Adipose tissue (tissue), 3 donors: ENCODE data around the gene GARIN5A. TPM values are rescaled to one million over a fixed set of nuclear protein-coding genes. Genes with fewer than 3 reads are reported as not detected.
A peak's percentile ranks its signal among the peaks of the same experiment; 100 is the strongest.

Experiments used
- H3K27ac ChIP-seq: one replicate; pipeline ENCODE4 v1.5.1; 2013; ENCODE audit warnings: low read depth, low read length
- WGBS, 3 donors: extraction: QIAGEN DNeasy Blood & Tissue Kit; methylation state at CpG; one replicate each; pipeline ENCODE4 v1.1.7; 2013; 5-methylcytosine and 5-hydroxymethylcytosine counted together
- polyA plus RNA-seq, 3 donors: library from polyadenylated mRNA; stranded (reverse); fragments of 200-250 nt; gene quantifications; one replicate each; pipeline ENCODE4 v1.2.3, GENCODE V29; 2013
- donor health status: healthy with polysubstance abuse.
- donor health status: Bipolar disorder and iron deficiency.
- donor health status: healthy.

The GARIN5A gene
- polyA plus RNA-seq, 3 donors = 0.68 to 2.7 (median 1.8) TPM

DNA sequence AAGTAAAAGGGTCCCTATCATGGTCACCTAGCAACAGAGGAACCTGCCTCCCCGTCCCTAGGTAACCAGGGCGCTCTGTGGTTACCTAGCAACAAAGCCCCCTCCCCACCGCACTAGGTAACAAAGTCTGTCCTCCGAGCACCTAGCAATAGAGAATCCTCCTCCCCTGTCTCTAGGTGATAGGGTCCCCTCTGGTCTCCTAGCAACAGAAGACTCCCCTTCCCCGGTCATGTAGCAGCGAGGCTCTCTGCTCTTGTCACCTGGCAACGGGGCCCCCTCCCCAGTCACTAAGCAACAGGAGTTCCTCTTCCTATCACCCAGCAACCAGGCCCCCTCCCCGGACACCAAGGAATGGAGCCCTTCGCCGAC lies 34.0 kb upstream of the GARIN5A start:
- H3K27ac ChIP-seq = peak overlapping the region; percentile 35
- WGBS, 3 donors = 1 to 8% (median 5%) methylated on average over 10 of the region's 10 CpGs

DNA sequence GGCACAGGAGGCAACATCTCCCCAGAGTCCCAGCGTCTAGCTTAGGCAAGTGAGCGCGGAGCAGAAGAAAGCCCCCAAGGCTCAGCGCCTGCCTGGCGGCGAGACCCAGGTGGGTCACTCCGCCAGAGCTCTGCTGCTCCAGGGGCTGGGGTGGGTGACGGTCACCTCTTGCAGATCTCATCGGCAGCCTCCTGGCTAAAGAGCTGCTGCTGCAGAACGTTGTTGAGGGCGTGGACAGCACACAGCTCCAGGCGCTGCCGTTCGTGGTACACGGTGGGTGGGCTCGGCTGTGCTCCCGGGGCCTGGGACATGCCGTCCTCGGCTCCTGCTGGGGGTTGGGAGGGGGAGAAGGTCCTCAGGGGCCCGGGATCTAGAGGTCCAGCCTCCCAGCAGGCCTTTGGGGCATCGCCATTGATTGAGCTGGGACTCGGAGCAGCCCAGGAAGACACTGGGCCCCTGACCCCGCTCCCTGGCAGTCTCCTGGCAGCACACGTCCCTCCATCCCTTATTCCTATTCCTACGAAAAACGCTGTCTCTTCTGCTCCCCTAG lies 33.5 kb upstream of the GARIN5A start:
- 59 to 61% (median 61%) methylated on average over 24 to 26 of the region's 26 CpGs for WGBS, 3 donors
- no peak overlapping the region for H3K27ac ChIP-seq

DNA sequence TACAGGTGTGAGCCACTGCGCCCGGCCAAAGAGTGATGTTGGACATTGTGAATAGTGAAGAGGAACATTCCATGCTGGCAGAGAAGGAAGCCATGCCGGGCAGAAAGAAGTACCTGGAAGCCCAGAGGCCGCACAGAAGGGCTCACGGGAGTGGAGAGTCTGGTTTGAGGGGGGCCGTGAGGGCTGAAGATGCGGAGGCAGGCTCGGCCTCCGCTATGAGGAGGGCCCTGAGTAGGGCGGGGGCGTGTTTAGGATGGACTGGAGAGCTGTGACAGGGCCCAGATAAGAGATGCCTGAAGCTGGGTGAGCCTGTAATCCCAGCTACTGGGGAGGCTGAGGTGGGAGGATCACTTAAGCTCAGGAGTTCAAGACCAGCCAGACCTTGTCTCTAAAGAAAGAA lies 32.7 kb upstream of the GARIN5A start:
- WGBS, 3 donors = 83 to 92% (median 83%) methylated on average over 11 of the region's 11 CpGs

DNA sequence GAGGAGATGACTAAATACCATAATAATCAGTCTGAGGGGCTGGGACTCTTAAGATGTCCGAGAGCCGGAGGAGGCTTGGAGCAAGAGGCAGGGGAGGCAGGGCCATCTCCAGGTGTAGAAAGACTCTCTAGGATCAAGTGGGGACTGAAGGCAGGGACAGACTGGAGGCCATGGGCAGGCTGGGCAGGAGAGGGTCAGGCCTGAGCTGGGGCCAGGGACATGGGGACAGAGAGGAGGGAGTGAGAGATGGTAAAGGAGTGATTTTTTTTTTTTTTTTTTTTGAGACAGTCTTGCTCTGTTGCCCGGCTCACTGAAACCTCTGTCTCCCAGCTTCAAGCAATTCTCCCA lies 32.2 kb upstream of the GARIN5A start:
- 90 to 94% (median 92%) methylated on average over 3 of the region's 3 CpGs for whole genome bisulfite sequencing, 3 donors
- no peak overlapping the region for H3K27ac ChIP-seq

More for the DNA sequence above, 32.7 kb upstream of the GARIN5A start:
- no peak overlapping the region for H3K27ac ChIP-seq

DNA sequence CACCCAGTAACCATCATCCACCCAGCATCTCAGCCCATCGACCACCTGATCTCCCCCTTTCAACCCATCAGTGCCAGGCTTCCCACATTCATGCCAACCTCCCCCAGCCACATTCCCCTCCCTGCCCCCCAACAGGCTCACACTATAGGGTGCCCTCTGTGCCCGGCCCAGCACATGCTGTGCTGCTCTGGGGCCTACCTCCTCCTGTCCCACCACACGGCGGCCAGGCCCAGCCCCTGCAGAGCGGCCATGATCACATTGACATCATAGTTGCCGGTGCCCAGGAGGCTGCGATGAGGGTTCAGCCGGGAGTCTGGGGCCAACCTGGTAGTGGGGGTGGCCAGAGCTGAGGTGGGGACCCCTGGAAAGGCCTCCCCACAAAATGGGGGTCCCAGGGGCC lies 30.7 kb upstream of the GARIN5A start:
- 90 to 95% (median 94%) methylated on average over 8 of the region's 8 CpGs for WGBS, 3 donors

DNA sequence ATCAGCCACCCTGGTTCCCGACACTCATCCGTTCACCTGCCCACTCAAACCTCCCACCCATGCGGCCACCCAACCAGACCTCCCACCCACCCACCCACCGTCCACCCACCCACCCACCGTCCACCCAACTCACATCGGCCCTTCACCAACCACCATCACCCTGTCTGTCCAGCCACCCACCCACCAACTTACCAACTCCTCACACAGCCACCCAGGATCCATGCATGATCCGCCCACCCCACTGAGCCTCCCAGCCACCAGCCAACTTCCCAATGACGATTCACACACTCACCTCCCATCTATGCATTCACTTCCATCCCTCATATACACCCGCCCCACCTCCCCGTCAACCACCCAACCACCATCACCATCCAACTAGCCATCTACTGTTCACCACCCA lies 30.1 kb upstream of the GARIN5A start:
- WGBS, 3 donors = 93 to 96% (median 96%) methylated on average over 8 to 10 of the region's 10 CpGs
- H3K27ac ChIP-seq = no peak overlapping the region

More for the DNA sequence above, 30.7 kb upstream of the GARIN5A start:
- no peak overlapping the region for H3K27ac ChIP-seq

DNA sequence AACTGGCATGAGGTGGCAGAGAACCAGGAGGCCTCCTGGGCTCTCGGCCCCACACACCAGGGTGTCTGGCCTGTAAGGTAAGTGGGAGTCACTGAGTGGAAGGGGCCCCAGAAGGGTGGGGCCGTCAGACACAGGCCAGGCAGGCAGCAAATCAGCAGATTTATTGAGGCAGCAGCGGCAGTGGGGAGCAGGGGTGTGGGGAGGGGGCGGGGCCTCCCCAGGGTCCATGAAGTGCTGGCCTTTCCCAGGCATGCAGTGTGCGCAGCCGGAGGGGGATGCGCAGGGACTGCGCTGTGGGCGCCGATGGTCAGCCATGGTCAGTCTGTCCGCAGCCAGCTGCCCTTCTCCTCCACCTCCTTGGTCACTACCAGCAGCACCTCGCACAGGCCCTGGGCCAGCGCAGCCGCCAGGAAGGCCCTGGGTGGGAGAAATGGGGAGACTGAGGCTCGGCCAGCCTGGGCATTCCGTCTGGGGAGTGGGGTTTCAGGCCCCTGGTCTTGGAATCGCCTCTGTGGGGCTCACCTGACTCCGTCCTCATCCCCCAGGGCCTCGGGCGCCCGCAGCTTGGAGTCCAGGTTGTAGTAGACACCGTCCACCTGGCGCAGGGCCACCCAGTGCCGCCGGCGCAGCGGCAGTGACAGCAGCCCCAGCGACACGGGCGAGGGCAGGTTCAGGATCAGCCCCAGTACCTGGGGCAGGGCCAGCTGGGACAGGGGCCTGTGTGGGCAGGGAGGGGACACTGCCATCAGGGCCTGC lies 29.4 kb upstream of the GARIN5A start:
- WGBS, 3 donors = 92 to 95% (median 94%) methylated on average over 28 to 30 of the region's 30 CpGs
- H3K27ac ChIP-seq = no peak overlapping the region

DNA sequence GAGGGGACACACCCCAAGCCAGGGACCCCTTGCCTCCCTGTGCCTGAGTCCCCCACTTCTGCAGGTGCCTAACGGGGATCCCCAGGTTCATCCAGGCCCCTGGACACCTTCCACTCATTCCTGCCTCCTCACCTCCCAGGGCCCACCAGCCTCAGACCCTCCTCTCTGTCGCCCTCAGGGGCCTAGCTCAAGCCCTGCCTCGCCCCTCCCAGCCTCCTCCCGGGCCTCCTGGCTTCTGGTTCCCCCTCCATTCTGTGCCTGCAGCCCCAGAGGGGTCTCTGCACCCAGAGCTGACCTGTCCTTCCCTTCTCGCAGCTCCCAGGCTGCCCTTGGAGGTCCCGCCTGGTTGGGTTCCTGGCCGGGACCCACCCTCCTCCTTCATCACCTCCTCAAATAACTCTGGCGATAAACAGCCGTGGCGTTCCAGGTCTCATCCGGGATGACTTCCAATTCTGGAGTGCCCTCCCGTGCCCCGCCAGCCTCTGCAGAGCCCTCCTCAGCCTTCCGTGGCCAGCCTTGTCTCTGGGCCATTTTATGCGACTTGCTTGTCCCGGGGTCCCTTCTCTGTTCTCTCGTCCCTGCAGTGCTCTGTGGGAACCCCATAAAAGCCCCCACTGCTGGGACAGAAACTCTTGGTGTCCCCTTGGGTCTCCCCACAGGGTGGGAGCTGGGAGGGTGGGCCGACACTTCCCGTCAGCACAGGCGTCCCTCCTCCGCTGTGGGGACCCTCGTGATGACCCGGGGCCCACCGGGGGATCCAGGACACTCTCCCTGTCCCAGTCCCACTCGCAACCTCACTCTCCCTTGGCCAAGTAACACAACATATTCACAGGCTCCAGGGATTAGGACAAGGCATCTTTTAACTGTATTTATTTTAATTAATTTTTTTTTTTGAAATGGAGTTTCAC lies 25.2 kb upstream of the GARIN5A start:
- WGBS, 3 donors = 73 to 82% (median 75%) methylated on average over 24 to 25 of the region's 25 CpGs

DNA sequence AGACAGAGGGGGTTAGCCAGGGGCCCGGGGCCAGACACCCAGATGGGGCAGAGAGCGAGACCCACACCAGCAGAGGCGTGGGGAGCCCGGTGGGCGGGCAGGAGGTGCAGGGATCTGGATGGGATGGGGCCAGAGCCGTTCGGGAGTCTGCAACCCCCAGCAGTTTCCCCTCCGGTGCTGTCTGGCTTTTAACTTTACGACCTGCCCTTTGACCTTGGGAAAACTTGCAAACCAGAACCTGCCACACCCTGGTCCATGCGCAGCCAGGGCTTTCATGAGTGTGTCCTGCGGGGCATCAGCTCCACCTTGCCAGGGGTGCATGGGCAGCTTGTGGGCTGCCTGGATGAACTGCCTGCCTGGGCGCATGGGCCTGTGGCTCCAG lies 24.5 kb upstream of the GARIN5A start:
- 72 to 83% (median 74%) methylated on average over 12 of the region's 12 CpGs for WGBS, 3 donors

More for the DNA sequence above, 25.2 kb upstream of the GARIN5A start:
- no peak overlapping the region for H3K27ac ChIP-seq

DNA sequence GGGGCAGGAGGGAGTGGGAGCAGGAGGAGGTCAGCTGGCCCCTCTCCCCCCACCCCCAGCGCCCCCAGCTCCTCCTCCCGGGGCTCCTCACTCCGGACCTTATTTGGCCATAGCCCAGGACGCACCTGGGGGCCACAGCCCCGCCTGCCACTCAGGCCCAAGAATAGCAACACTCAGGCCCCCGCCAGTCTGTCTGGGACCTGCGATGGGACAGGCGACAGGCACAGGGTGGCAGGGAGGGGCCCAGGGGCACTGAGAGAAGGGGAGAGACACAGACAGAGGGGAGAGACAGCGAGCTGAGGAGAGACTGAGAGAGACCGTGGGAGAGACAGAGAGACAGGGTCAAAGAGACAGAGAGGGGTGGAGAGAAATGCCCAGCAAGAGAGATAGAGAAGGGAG lies 24.1 kb upstream of the GARIN5A start:
- H3K27ac ChIP-seq = no peak overlapping the region
- 67 to 84% (median 75%) methylated on average over 8 to 10 of the region's 10 CpGs for WGBS, 3 donors

More for the DNA sequence above, 24.5 kb upstream of the GARIN5A start:
- no peak overlapping the region for H3K27ac ChIP-seq

DNA sequence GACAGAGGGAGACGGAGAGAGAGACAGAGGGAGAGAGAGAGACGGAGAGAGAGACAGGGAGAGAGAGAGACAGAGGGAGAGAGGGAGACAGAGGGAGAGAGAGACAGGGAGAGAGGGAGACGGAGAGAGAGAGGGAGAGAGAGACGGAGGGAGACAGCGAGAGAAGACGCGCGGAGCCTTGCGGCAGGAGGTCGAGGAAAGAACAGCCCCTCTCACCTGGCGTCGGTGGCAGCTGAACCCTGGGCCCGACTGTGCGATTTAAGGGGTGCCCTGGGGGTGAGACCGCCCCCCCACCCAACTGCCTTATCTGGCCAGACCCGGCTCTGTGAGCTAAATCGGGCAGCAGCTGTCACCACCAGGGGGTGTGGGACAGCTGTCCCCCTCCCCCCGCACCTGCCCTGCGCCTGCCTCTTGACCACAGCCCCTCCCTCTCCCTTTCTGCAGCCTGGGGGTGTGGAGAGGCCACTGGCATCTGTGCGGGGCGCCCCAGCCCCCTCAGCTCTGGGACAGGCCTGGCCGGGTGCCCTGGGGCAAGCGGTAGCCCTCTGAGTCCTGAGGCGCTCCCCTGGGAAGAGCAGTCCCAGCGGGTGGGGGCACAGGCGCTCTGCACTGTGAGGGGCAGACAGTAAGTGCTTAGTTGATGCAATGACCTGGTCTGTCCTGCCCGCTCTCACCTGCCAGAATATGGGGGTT lies 23.6 kb upstream of the GARIN5A start:
- H3K27ac ChIP-seq = no peak overlapping the region
- WGBS, 3 donors = 52 to 69% (median 63%) methylated on average over 22 to 27 of the region's 27 CpGs

DNA sequence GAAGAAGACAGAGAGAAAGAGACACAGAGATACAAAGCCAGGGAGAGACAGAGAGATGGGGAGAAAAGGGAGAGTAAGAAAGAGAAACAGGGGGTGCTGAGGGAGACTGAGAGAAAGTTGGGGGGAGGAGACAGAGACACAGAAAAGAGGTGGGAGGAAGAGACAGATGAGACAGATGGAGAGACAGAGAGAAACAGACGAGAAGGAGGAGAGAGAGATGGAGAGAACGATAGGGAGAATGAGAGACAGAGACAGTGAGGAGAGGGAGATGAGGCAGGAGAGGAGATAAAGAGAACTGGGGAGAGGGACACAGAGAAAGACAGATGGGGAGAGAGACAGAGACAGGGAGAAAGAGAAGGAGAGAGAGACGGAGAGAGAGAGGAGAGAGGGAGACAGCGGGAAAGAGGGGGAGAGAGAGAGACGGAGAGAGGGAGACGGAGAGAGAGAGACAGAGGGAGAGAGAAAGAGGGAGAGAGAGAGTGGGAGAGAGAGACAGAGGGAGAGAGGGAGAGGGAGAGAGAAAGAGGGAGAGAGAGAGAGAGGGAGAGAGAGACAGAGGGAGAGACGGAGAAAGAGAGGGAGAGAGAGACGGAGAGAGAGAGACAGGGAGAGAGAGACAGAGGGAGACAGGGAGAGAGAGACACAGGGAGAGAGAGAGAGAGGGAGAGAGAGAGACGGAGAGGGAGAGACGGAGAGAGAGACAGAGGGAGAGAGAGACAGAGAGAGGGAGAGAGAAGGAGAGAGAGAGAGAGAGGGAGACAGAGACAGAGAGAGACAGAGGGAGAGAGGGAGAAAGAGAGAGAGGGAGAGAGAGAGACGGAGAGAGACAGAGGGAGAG lies 21.8 kb upstream of the GARIN5A start:
- no peak overlapping the region for H3K27ac ChIP-seq
- 76 to 85% (median 83%) methylated on average over 11 of the region's 11 CpGs for WGBS, 3 donors

DNA sequence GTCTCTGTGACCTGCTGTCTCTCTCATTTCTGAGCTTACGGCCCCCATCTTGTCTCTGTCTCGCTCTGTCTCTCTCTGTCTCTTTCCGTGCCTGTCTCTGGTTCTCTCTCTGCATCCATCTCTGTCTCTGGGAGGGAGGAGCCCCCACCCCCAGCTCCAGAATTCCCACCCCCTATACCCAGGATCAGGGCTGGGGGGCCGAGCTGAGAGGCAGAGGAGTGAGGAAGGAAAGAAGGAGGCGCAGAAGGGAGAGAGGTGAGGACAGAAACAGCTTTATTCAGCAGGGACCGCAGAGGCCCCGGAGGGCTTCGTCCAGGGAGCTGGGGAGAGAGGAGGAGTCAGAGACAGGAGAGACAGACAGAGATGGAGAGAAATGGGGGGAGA lies 20.4 kb upstream of the GARIN5A start:
- 77 to 85% (median 80%) methylated on average over 8 of the region's 8 CpGs for WGBS, 3 donors
- H3K27ac ChIP-seq = no peak overlapping the region

DNA sequence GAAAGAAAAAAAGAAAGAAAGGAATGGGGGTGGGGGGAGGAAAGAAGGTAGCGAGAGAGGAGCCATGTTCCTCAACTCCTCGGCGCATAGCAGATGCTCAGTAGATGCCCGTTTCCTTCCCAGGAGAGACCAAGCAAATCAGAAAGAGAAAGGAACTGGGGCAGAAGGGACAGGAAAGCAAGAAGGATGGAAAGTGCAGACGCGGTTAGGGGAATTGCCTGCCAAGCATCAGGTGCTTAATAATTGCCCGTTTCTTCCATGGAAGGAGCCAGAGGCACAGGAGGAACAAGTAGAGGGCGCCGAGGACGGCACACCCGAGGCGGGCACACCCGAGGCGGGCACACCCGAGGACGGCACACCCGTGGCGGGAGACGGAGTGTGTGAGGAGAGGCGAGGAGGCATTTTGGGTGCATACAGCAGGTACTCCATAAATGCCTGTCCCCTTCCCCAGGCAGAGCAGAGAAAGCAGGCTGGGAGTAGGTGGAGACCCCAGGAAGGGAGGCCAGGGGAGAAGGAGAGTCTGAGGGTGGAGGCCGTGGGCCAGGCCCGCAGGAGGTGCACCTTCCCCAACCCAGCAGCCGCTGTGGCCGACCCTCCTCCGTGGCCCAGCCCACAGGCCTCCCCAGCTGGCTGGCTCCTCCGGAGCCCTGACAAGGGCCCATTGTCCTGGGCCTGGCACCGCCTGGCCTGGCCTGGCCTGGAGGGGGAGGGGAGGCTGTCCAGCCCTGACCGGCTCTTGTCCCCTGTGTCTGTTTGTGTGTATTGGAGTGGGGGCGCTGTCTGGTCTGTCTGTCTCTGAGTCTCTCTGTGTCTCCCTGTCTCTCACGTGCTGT lies 19.8 kb upstream of the GARIN5A start:
- WGBS, 3 donors = 76 to 79% (median 77%) methylated on average over 28 to 30 of the region's 30 CpGs
- H3K27ac ChIP-seq = no peak overlapping the region

DNA sequence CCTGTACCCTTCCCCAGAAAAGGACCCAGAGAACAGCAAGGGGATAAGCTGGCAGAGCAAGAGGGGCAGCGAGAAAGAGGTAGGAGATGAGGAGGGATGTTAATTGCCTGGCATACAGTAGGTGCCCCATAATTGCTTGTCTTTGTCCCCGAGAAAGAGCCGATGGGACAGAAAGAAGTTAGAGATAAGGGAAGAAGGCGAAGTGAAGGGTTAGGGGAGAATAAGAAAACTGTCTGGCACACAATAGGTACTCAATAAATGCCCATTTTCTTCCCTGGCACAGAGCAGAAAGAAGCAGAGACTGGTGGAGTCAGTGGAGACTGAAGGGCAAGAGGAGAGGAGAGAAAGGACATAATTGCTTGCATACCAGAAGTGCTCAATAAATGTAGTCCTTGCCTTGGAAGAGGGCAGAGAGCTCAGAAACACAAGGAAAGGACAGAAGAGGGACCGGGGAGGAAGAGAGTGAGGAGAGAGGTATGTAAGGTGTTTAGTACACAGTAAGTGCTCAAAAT lies 18.4 kb upstream of the GARIN5A start:
- 88 to 93% (median 91%) methylated on average over 5 of the region's 5 CpGs for WGBS, 3 donors

DNA sequence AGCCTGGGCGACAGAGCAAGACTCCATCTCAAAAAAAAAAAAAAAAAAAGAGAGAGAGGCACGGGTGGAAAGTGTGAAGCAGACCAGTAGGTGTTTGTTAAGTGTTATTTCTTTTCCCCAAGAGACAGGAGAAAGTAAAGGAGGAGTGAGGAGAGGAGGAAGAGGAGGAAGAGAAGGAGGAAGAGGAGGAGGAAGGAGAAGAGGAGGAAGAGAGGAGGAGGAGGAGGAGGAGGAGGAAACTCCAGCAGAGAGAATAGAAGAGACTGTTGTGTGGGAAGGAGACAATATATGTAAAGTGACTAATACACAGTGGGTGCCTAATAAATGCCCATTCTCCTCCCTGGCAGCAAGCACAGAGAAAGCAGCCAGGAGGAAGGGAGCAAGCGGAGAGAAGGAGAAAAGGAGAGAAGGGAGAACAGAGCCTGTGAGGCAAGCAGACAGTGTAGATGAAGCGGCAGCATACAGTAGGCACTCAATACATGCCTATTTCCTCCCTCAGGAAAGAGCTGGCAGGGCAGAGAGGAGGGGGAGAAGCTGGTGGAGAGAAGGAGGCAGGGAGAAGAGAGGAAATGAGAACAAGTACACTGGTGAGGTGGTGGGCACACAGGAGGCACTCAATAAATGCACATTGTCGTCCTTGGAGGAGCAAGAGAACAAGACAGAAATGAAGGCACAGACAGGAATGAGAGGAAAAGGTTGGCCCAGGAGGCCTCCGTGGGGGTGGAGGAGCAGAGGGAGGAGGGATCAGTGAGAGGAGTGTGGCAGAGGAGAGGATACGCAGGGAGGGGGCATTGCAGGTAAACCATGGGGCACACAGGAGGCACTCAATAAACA lies 17.8 kb upstream of the GARIN5A start:
- 62 to 70% (median 64%) methylated on average over 6 to 7 of the region's 7 CpGs for WGBS, 3 donors
- H3K27ac ChIP-seq = no peak overlapping the region

More for the DNA sequence above, 18.4 kb upstream of the GARIN5A start:
- H3K27ac ChIP-seq = no peak overlapping the region
